NB4 (cell line): ENCODE results near the gene DENND1B.

ENCODE experiments used
- DNase-seq: peaks from one replicate; pipeline ENCODE4 v3.0.0; 2010; ENCODE audit warnings: low read depth
- H3K4me3 ChIP-seq: one replicate; pipeline ENCODE4 v1.5.1; 2011; ENCODE audit warnings: mild to moderate bottlenecking, low read depth, low read length, moderate library complexity
- CTCF ChIP-seq: IDR thresholded peaks from one replicate; pipeline ENCODE4 v1.5.1; 2012; ENCODE audit warnings: low read depth, low read length
- MYC ChIP-seq: IDR thresholded peaks from 2 replicates; pipeline ENCODE4 v1.6.1; 2011; ENCODE audit warnings: low read depth, low read length
- POLR2A ChIP-seq: IDR thresholded peaks from 2 replicates; pipeline ENCODE4 v1.6.1; 2011; ENCODE audit warnings: mild to moderate bottlenecking; ENCODE audit not compliant: insufficient read length; ENCODE audit errors: extremely low read depth
- TF ChIP-seq, protein P1 (sequence below): IDR thresholded peaks from 2 replicates; pipeline ENCODE4 v1.6.1; 2011; ENCODE audit warnings: low read depth, low read length

Gene DENND1B

DNA sequence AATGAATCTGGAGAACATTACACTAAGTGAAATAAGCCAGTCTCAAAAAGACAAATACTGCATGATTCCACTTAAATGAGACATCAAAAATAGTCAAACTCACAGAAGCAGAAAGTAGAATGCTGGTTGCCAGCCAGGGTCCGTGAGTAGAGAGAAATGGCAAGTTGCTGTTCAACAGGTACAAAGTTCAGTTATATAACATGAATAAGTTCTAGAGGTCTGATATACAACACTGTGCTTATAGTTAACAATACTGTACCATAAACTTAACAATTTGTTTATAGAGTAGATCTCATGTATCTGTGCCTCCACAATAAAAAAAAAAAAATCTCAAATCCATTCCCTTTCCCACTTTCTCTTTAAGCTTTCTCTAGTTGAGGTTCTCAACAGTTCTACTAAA, 83.5 kb downstream of the DENND1B start:
- H3K4me3 ChIP-seq: no peak overlapping the region
- TF ChIP-seq, protein P1, sequence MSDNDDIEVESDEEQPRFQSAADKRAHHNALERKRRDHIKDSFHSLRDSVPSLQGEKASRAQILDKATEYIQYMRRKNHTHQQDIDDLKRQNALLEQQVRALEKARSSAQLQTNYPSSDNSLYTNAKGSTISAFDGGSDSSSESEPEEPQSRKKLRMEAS: no peak
- TF ChIP-seq CTCF (no peak), MYC (no peak), POLR2A (no peak)
- DNase-seq: no peak

DNA sequence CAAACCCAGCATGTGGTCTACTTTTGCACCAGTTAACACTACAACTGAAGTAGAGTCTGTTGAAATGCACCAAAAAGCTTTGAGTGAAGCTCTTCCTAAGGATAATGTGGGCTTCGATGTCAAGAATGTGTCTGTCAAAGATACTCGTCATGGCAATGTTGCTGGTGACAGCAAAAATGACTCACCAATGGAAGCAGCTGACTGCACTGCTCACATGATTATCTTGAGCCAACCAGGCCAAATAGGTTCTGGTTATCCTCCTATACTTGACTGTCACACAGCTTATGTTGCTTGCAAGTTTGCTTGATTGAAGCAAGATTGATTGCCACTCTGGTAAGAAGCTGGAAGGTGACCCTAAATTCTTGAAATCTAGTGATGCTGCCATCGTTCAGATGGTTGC, 85.2 kb downstream of the DENND1B start:
- no peak for DNase-seq
- H3K4me3 ChIP-seq: no peak overlapping the region
- TF ChIP-seq, protein P1: no peak
- TF ChIP-seq MYC (no peak), POLR2A (no peak), CTCF (no peak)

DNA sequence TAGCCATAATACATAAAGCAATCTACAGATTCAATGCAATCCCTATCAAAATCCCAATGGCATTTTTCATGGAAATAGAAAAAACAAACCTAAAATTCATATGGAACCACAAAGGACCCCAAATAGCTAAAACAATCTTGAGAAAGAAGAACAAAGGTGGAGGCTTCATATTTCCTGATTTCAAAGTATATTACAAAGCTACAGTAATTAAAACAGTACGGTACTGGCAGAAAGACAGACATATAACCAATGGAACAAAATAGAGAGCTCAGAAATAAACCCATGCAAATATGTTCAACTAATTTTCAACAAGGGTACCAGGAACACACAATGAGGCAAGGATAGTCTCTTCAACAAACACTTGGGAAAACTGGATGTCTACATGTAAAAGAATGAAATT, 87.0 kb downstream of the DENND1B start:
- TF ChIP-seq, protein P1: no peak
- TF ChIP-seq MYC: no peak
- TF ChIP-seq CTCF: no peak
- no peak for TF ChIP-seq POLR2A
- DNase-seq: no peak
- no peak overlapping the region for H3K4me3 ChIP-seq

DNA sequence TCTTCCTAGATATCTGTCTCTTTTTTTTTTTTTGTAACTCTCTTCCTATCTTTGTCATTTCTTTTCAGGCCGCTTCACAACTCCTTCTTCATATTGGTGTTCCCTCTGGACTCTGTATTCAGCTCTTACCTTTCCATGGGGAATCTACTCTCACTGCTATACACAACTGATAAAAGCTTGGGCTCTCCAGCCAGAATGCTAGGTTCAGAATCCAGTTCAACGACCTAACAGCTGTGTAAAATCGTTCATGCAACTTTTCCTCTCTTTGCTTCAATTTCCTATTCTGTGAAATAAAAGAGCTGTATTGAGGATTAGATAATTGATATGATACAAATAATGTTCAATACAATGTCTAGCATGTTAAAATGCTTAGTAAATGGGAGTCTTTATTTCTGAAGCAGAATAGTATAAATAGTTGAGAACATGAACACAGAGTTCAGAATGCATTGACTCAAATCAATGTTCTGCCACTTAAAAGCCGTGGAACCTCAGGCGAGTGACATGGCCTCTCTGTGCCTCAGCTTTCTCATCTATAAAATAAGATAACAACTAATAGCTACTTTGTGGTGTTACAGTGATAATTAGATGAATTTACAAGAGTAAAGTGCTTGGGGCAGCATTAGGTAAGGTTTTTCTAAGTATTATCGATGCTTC, 88.5 kb downstream of the DENND1B start:
- TF ChIP-seq CTCF (no peak), POLR2A (no peak), MYC (no peak)
- TF ChIP-seq, protein P1: no peak
- DNase-seq: no peak
- H3K4me3 ChIP-seq: no peak overlapping the region

GRCh38 chr1:197686231-197686630, 89.0 kb downstream of the DENND1B start:
- no peak overlapping the region for H3K4me3 ChIP-seq
- DNase-seq: no peak
- TF ChIP-seq MYC: no peak
- no peak for TF ChIP-seq POLR2A
- TF ChIP-seq, protein P1: no peak
- TF ChIP-seq CTCF: no peak
